Measurements from ENCODE around the gene CCNY. TPM values are rescaled to one million over a fixed set of nuclear protein-coding genes. Genes with fewer than 3 reads are reported as not detected.

CCNY gene
- total RNA-seq, 3 donors from 2014 or later (not counting 1 experiment from before 2014, with no cell fraction given): 71.0 to 87.2 (median 74.3) TPM

DNA sequence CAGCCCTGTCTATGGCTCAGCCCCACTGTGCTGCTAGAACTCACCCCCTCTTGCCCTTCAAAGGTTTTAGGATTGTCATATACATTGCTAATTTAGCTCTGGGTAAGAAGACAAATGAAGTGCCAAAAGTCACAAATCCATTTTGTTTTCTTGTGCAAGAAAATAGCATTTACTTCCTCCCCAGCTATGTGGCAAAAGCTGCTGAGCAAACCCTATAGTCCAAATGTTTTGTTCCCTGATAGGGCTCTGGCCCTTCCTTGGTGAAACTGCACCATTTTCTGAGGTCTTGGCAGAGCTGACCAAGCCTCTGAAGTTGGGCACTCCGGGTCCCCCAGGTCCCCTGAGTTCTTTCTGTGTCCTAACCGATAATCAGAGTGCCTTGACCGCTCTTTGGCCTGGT lies 184.7 kb downstream of the CCNY start:
- ATAC-seq: no peak
- no peaks in the 10 kb centered on the region for H3K27me3 ChIP-seq (ENCODE audit: control insufficient read depth, insufficient read depth, low read length)
- 100% methylated on average over 3 of the region's 3 CpGs for whole genome bisulfite sequencing (ENCODE audit: insufficient coverage)
- peaks cover 4% of the 10 kb centered on the region for H3K4me1 ChIP-seq (ENCODE audit: control insufficient read depth, insufficient read depth, low read length)
- H3K36me3 Mint-ChIP-seq: no peaks in the 10 kb centered on the region
- H3K9me3 Mint-ChIP-seq: no peaks in the 10 kb centered on the region
- intact Hi-C loops (cut with micrococcal nuclease): no loop called here
- no peak overlapping the region for H3K4me3 Mint-ChIP-seq
- H3K4me3 ChIP-seq (ENCODE audit: low read length): no peak overlapping the region
- no peak for DNase-seq
- no peaks in the 10 kb centered on the region for H3K9me3 ChIP-seq (ENCODE audit: control insufficient read depth, insufficient read depth, low read length)
- no peak overlapping the region for H3K27ac ChIP-seq (ENCODE audit: low read length)
- peaks cover 4 to 18% of the 10 kb centered on the region in 2 donors for H3K4me1 Mint-ChIP-seq
- H3K36me3 ChIP-seq (ENCODE audit: control insufficient read depth, insufficient read depth, low read length): no peaks in the 10 kb centered on the region
- TF ChIP-seq, protein P1, sequence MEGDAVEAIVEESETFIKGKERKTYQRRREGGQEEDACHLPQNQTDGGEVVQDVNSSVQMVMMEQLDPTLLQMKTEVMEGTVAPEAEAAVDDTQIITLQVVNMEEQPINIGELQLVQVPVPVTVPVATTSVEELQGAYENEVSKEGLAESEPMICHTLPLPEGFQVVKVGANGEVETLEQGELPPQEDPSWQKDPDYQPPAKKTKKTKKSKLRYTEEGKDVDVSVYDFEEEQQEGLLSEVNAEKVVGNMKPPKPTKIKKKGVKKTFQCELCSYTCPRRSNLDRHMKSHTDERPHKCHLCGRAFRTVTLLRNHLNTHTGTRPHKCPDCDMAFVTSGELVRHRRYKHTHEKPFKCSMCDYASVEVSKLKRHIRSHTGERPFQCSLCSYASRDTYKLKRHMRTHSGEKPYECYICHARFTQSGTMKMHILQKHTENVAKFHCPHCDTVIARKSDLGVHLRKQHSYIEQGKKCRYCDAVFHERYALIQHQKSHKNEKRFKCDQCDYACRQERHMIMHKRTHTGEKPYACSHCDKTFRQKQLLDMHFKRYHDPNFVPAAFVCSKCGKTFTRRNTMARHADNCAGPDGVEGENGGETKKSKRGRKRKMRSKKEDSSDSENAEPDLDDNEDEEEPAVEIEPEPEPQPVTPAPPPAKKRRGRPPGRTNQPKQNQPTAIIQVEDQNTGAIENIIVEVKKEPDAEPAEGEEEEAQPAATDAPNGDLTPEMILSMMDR (IDR thresholded peaks at IDR 0.05): no peak
- H3K27me3 Mint-ChIP-seq (ENCODE audit: low read depth in 2 of 2): no peaks in the 10 kb centered on the region
- H3K27ac Mint-ChIP-seq: no peak overlapping the region

DNA sequence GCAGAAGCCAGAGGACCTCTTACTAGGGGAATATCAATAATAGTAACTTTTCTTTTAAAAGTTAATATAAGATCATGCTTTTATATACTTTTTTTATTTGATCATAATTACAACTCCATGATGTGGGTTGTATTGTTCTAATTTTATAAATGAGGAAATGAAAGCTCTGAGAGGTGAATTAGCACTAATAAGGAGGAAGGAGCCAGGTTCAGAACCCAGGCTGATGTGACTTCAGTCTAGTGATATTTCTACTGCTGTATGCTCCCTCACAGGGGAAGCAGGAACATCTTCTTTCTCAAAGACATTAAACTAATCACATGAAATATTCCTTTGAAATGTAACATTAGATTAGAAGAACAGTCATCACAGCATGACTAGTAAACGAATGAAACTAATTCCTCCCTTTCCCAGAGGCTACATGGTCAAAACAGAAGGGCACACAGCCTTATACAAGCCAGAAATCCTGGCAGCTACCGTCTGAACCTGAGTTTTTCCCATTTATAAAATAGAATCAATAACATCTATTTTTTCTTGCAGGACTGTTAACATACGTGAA lies 187.4 kb downstream of the CCNY start:
- H3K4me1 Mint-ChIP-seq: peaks cover 10 to 16% of the 10 kb centered on the region in 2 donors
- TF ChIP-seq, protein P1 (IDR thresholded peaks at IDR 0.05): no peak
- Histone ChIP-seq H3K36me3 (ENCODE audit: control insufficient read depth, insufficient read depth, low read length) (no peaks in the 10 kb centered on the region), H3K9me3 (ENCODE audit: control insufficient read depth, insufficient read depth, low read length) (no peaks in the 10 kb centered on the region), H3K27ac (ENCODE audit: low read length) (no peak overlapping the region), H3K4me3 (ENCODE audit: low read length) (no peak overlapping the region), H3K27me3 (ENCODE audit: control insufficient read depth, insufficient read depth, low read length) (no peaks in the 10 kb centered on the region), H3K4me1 (ENCODE audit: control insufficient read depth, insufficient read depth, low read length) (peaks cover 4% of the 10 kb centered on the region)
- DNase-seq (no peak), ATAC-seq (no peak)
- no peak overlapping the region for H3K4me3 Mint-ChIP-seq
- H3K36me3 Mint-ChIP-seq: no peaks in the 10 kb centered on the region
- H3K27me3 Mint-ChIP-seq (ENCODE audit: low read depth in 2 of 2): no peaks in the 10 kb centered on the region
- 87% methylated on average over 3 of the region's 3 CpGs for WGBS (ENCODE audit: insufficient coverage)
- no peaks in the 10 kb centered on the region for H3K9me3 Mint-ChIP-seq
- intact Hi-C loops (cut with micrococcal nuclease): no loop called here
- H3K27ac Mint-ChIP-seq: no peak overlapping the region

DNA sequence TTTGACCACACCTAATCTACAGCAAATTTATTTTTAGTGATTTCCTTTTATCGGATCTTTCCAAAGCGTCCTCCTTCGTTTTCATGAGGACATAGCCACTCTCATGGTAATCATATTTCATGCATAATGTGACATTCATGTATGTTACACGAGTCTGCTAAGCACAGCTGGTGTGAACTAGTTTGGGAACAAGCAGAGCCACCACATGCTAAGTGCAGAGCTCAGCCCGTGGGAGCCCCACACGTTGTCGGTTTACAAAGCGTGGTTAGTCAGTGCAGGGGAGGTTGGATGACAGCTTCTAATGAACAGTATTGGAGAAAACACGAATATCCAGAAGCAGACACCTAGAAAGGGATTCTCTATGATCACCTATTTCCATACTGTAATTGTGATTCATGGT lies 190.4 kb downstream of the CCNY start:
- no peak overlapping the region for H3K4me3 ChIP-seq (ENCODE audit: low read length)
- Mint-ChIP-seq H3K36me3 (peaks cover 8% of the 10 kb centered on the region), H3K4me1 (peaks cover 10 to 16% of the 10 kb centered on the region in 2 donors), H3K27me3 (ENCODE audit: low read depth in 2 of 2) (no peaks in the 10 kb centered on the region), H3K4me3 (no peak overlapping the region), H3K27ac (no peak overlapping the region), H3K9me3 (no peaks in the 10 kb centered on the region)
- H3K4me1 ChIP-seq (ENCODE audit: control insufficient read depth, insufficient read depth, low read length): peaks cover 4% of the 10 kb centered on the region
- no peaks in the 10 kb centered on the region for H3K9me3 ChIP-seq (ENCODE audit: control insufficient read depth, insufficient read depth, low read length)
- 94% methylated on average over 7 of the region's 9 CpGs for WGBS (ENCODE audit: insufficient coverage)
- no peaks in the 10 kb centered on the region for H3K27me3 ChIP-seq (ENCODE audit: control insufficient read depth, insufficient read depth, low read length)
- no peak for ATAC-seq
- intact Hi-C loops (cut with micrococcal nuclease): no loop called here
- H3K36me3 ChIP-seq (ENCODE audit: control insufficient read depth, insufficient read depth, low read length): peaks cover 17% of the 10 kb centered on the region
- TF ChIP-seq, protein P1 (IDR thresholded peaks at IDR 0.05): no peak
- no peak overlapping the region for H3K27ac ChIP-seq (ENCODE audit: low read length)
- DNase-seq: no peak

DNA sequence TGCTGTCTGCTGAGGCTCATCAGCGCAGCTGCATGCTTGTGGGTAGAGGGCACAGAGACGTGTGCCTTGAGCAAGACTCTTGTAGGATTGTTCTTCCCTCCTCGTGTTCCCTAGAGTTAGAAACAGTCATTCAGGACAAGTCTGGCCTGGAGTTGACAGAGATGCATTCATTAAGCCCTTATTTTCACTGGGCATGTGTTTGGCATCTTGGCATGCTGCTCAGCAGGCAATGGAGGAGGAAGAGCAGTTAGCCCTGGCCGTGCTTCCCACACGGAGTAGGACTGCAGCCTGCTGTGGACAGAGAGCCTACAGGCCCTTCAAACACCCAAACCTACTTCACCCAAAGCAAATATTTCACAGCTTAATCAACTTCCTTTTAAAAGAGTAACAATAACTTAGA lies 195.8 kb downstream of the CCNY start:
- no peaks in the 10 kb centered on the region for H3K27me3 Mint-ChIP-seq (ENCODE audit: low read depth in 2 of 2)
- no peak overlapping the region for H3K4me3 Mint-ChIP-seq
- Histone ChIP-seq H3K27ac (ENCODE audit: low read length) (no peak overlapping the region), H3K9me3 (ENCODE audit: control insufficient read depth, insufficient read depth, low read length) (peaks cover 13% of the 10 kb centered on the region), H3K27me3 (ENCODE audit: control insufficient read depth, insufficient read depth, low read length) (no peaks in the 10 kb centered on the region), H3K4me3 (ENCODE audit: low read length) (no peak overlapping the region), H3K36me3 (ENCODE audit: control insufficient read depth, insufficient read depth, low read length) (peaks cover 57% of the 10 kb centered on the region), H3K4me1 (ENCODE audit: control insufficient read depth, insufficient read depth, low read length) (no peaks in the 10 kb centered on the region)
- intact Hi-C loops (cut with micrococcal nuclease): no loop called here
- H3K4me1 Mint-ChIP-seq: peaks cover 13 to 21% of the 10 kb centered on the region in 2 donors
- 94% methylated on average over 5 of the region's 5 CpGs for WGBS (ENCODE audit: insufficient coverage)
- no peak for DNase-seq
- ATAC-seq: no peak
- H3K9me3 Mint-ChIP-seq: peaks cover 0 to 2% of the 10 kb centered on the region in 2 donors
- TF ChIP-seq, protein P1 (IDR thresholded peaks at IDR 0.05): no peak
- H3K36me3 Mint-ChIP-seq: peaks cover 34% of the 10 kb centered on the region
- H3K27ac Mint-ChIP-seq: no peak overlapping the region
